CD4-positive, alpha-beta T cell (primary cell): ENCODE data around the gene HOXA9. TPM values are rescaled to one million over a fixed set of nuclear protein-coding genes. Genes with fewer than 3 reads are reported as not detected.
A peak's percentile ranks its signal among the peaks of the same experiment; 100 is the strongest.

ENCODE experiments used
- ATAC-seq: fragments of 200-7000 bp; cut with Tn5 transposase; one replicate; pipeline ENCODE4 v1.10.0; 2022; ENCODE audit warnings: mild to moderate bottlenecking; ENCODE audit not compliant: poor library complexity
- CTCF ChIA-PET: fragments of 350-600 bp; sonication (Branson Sonifier 250); formaldehyde crosslinking; loops from one replicate; lab custom pipeline; 2021; ENCODE audit warnings: antibody characterized with exemption, inconsistent platforms; lab: Charles Lee
- POLR2A ChIA-PET: fragments of 350-600 bp; sonication (Branson Sonifier 250); formaldehyde crosslinking; loops from one replicate; lab custom pipeline; 2021; ENCODE audit warnings: antibody characterized with exemption, inconsistent platforms; lab: Charles Lee
- DNase-seq, 14 experiments: peaks; one replicate each; pipeline ENCODE4 v3.0.0-alpha.2; 2013 to 2020; ENCODE audit warnings: mixed read lengths in 2 of 14
- H3K27ac ChIP-seq, 2 donors: one replicate each; pipeline versions ENCODE4 v1.5.1 to v1.7.0; 2013; ENCODE audit warnings: low read length in 2 of 2, low read depth in 1 of 2, mild to moderate bottlenecking in 1 of 2
- H3K27me3 ChIP-seq, 2 experiments: 1 replicate in 1 of 2; 2 replicates in 1 of 2; pipeline versions ENCODE4 v1.6.1 to v1.7.0; 2013; ENCODE audit warnings: low read length in 2 of 2, control low read depth in 1 of 2, mild to moderate bottlenecking in 1 of 2, moderate library complexity in 1 of 2; ENCODE audit not compliant: insufficient read depth in 2 of 2, control insufficient read depth in 1 of 2
- H3K36me3 ChIP-seq: one replicate; pipeline ENCODE4 v1.6.1; 2013; ENCODE audit warnings: low read length, control low read depth; ENCODE audit not compliant: insufficient read depth
- H3K4me1 ChIP-seq: one replicate; pipeline ENCODE4 v1.6.1; 2013; ENCODE audit warnings: low read length, control low read depth; ENCODE audit not compliant: insufficient read depth
- H3K4me3 ChIP-seq: one replicate; pipeline ENCODE4 v1.5.1; 2013; ENCODE audit warnings: mild to moderate bottlenecking, low read length, moderate library complexity
- H3K9me3 ChIP-seq, 2 experiments: 1 replicate in 1 of 2; 2 replicates in 1 of 2; pipeline versions ENCODE4 v1.6.1 to v1.7.0; 2013; ENCODE audit warnings: low read length in 2 of 2, mild to moderate bottlenecking in 2 of 2, control low read depth in 1 of 2, moderate library complexity in 1 of 2; ENCODE audit not compliant: control insufficient read depth in 1 of 2, insufficient read depth in 1 of 2
- H3K27ac Mint-ChIP-seq: one replicate; pipeline ENCODE4 v1.8.0; 2020; ENCODE audit warnings: mixed read lengths
- H3K27me3 Mint-ChIP-seq: one replicate; pipeline ENCODE4 v1.8.0; 2021; ENCODE audit warnings: mixed read lengths
- H3K36me3 Mint-ChIP-seq: one replicate; pipeline ENCODE4 v1.8.0; 2021; ENCODE audit warnings: low read depth, mixed read lengths
- H3K4me1 Mint-ChIP-seq: one replicate; pipeline ENCODE4 v1.8.0; 2021; ENCODE audit warnings: low read depth, mixed read lengths
- H3K4me3 Mint-ChIP-seq: one replicate; pipeline ENCODE4 v1.8.0; 2020; ENCODE audit warnings: mild to moderate bottlenecking, mixed read lengths
- H3K9me3 Mint-ChIP-seq: one replicate; pipeline ENCODE4 v1.8.0; 2020; ENCODE audit warnings: mixed read lengths
- intact Hi-C, 2 experiments: fragments of 100-400 bp; cut with DNase I in 1 of 2; cut with micrococcal nuclease in 1 of 2; formaldehyde crosslinking; loops; one replicate each; pipeline versions ENCODE4 v1.15.1 to v1.9.0; 2023 to 2025; cut with DNase I, micrococcal nuclease
- total RNA-seq, 174 experiments: library from RNA in 2 of 174; stranded (reverse) in 2 of 174; gene quantifications; one replicate each; pipeline ENCODE4 v1.2.3 and lab custom pipeline; 2021 to 2026
- TF ChIP-seq, protein P1 (sequence below): fragments of 200-600 bp; IDR thresholded peaks from one replicate; pipeline ENCODE4 v1.8.0; 2022; ENCODE audit warnings: antibody characterized with exemption, mild to moderate bottlenecking

The HOXA9 gene
- total RNA-seq, 2 experiments from 2014 or later, result not detected

DNA sequence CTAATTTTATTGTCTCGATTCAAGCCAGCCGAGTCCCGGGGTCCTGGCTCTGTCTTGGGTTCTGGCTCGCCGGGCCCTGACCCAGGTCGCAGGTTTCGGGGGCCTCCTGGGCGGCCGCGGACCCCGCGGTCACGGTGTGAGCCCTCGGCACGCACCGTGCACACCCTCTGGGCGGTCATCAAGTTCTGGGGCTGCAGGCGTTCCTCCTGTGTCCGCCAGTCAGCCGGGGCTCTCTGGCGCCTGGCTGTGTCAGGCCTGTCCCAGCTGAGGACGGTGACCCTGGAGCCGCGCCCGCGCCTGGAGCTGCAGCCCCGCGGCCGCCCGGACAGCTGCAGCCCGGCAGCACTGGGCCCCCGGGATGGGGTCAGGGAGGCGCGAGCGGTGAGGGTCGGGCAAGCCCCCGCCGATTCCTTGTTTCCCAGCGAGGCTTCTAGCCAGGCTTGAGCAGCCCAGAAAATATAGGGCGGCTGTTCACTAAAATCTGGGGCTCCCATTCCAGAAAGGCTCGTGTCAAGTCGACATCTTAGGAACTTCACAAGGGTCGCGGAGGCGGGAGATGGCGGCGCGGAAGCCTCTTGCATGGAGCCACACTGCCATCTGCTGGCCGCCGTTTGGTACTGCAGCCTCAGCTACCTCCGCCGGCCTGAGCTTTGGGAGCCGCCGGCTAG lies 4.7 kb downstream of the HOXA9 start:
- Histone ChIP-seq H3K4me1 (peaks cover 57% of the 10 kb centered on the region), H3K4me3 (peak overlapping the region; percentile 60), H3K27ac (no peak overlapping the region), H3K27me3 (peaks cover 82 to 94% of the 10 kb centered on the region in 2 experiments), H3K9me3 (peaks cover 0 to 64% of the 10 kb centered on the region in 2 experiments), H3K36me3 (no peaks in the 10 kb centered on the region)
- intact Hi-C loops, result loop anchor here (1.0 to 10.0 kb wide), 13 partner anchors 306 to 1308 kb away; partner anchors contain the start of gene SNX10 (in 1 of the 2)
- ChIA-PET POLR2A (interaction anchor here (0.6 to 1.6 kb wide), 10 partner anchors 10 to 1267 kb away, joined by 3 to 8 read pairs (median 4); no protein-coding TSS in a partner anchor), CTCF (interaction anchor here (0.6 to 3.7 kb wide), 31 partner anchors 8 to 1271 kb away, joined by 3 to 51 read pairs (median 5); partner anchors contain the start of genes HOXA11 and HOXA3)
- TF ChIP-seq, protein P1, sequence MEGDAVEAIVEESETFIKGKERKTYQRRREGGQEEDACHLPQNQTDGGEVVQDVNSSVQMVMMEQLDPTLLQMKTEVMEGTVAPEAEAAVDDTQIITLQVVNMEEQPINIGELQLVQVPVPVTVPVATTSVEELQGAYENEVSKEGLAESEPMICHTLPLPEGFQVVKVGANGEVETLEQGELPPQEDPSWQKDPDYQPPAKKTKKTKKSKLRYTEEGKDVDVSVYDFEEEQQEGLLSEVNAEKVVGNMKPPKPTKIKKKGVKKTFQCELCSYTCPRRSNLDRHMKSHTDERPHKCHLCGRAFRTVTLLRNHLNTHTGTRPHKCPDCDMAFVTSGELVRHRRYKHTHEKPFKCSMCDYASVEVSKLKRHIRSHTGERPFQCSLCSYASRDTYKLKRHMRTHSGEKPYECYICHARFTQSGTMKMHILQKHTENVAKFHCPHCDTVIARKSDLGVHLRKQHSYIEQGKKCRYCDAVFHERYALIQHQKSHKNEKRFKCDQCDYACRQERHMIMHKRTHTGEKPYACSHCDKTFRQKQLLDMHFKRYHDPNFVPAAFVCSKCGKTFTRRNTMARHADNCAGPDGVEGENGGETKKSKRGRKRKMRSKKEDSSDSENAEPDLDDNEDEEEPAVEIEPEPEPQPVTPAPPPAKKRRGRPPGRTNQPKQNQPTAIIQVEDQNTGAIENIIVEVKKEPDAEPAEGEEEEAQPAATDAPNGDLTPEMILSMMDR, result peak; percentile 100
- peaks cover 46% of the 10 kb centered on the region for H3K4me1 Mint-ChIP-seq
- H3K4me3 Mint-ChIP-seq, result peak overlapping the region; percentile 87
- peaks cover 93% of the 10 kb centered on the region for H3K27me3 Mint-ChIP-seq
- H3K36me3 Mint-ChIP-seq, result peaks cover 2% of the 10 kb centered on the region
- ATAC-seq (peak; percentile 81), DNase-seq (peak; percentile 72 to 92 (median 80))
- no peaks in the 10 kb centered on the region for H3K9me3 Mint-ChIP-seq
- H3K27ac Mint-ChIP-seq, result peak overlapping the region; percentile 42

DNA sequence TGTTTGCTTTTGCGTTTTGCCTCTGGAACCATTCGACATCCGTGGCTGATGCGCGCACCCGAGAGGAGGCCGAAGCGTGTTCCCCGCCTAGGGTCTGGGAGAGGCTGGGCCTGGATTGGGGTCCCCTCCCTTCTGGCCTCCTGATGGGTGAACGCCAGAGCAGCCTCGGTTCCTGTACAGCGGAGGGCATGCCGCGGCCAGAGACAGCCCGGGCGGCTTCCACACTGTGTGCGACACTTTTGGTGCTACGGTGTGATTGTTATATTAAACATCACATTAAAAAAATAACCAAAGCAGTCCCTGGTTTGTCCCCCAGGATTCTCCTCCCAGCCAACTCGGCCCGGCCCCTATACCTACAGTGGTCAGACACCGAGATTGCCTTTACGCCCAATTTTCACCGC lies 5.2 kb downstream of the HOXA9 start:
- Mint-ChIP-seq H3K4me3 (peak overlapping the region; percentile 73), H3K27me3 (peaks cover 94% of the 10 kb centered on the region), H3K4me1 (peaks cover 48% of the 10 kb centered on the region), H3K9me3 (no peaks in the 10 kb centered on the region), H3K27ac (no peak overlapping the region), H3K36me3 (no peaks in the 10 kb centered on the region)
- TF ChIP-seq, protein P1, result no peak
- Histone ChIP-seq H3K36me3 (no peaks in the 10 kb centered on the region), H3K27ac (no peak overlapping the region), H3K4me3 (peak overlapping the region; percentile 60), H3K9me3 (peaks cover 0 to 64% of the 10 kb centered on the region in 2 experiments), H3K4me1 (peaks cover 57% of the 10 kb centered on the region), H3K27me3 (peaks cover 82 to 94% of the 10 kb centered on the region in 2 experiments)
- peak in 3 of 14 experiments; percentile 39 to 51 (median 45) for DNase-seq
- ChIA-PET CTCF (interaction anchor here (1.0 to 3.7 kb wide), 21 partner anchors 8 to 1068 kb away, joined by 3 to 51 read pairs (median 6); partner anchors contain the start of gene HOXA3), POLR2A (no interaction called here)
- intact Hi-C loops, result loop anchor here (1.0 to 10.0 kb wide), 8 partner anchors 307 to 1308 kb away; partner anchors contain the start of gene SNX10 (in 1 of the 2)
- peak; percentile 33 for ATAC-seq

DNA sequence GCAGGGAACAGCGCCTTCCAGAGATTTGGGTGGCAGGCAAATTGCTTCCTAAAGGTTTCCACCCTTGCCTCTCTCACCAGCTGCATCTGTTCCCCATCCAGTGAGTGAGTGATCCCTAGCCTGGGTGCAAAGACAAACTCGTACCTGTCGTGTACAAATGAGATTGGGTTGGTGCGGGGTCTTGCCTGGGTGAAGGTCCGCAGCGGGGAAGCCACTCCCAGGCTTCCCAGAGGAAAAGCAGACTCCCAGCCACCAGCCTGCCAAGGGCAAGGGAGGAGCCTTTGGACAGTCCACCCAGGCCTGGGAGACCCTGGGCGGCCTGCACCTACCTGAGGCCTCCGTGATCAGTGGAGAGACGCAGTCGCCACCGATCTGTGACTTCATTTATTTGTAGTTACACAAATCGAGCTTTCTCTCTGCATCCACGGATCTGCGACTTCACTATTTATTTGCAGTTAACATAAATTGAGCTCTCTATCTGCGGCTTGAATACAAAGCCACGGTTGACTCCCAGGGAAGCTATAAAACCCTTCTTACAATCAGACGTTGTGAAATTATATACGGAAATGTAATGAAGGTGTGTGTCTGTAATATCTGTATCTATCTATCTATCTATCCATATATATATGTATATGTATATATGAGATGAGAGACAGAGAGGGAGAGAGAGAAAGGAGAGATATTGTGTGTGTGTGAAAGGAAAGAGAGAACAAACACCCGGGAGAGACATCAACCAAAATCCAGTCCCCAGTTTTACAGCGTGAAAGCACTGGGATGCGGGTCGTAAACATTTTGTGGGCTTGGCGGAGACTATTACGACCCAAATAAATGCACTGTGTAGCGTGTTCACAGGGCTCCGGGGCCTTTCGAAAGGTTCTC lies 5.8 kb downstream of the HOXA9 start:
- no peak for ATAC-seq
- H3K4me1 Mint-ChIP-seq, result peaks cover 55% of the 10 kb centered on the region
- H3K9me3 Mint-ChIP-seq, result no peaks in the 10 kb centered on the region
- H3K4me3 ChIP-seq, result no peak overlapping the region
- intact Hi-C loops, result loop anchor here (1.0 to 10.0 kb wide), 9 partner anchors 307 to 1307 kb away; partner anchors contain the start of genes CBX3 (in 1 of the 2), HNRNPA2B1 (in 1 of the 2) and SNX10 (in 1 of the 2)
- no peak overlapping the region for H3K27ac ChIP-seq
- peak overlapping the region; percentile 73 for H3K4me3 Mint-ChIP-seq
- no peaks in the 10 kb centered on the region for H3K36me3 Mint-ChIP-seq
- H3K27ac Mint-ChIP-seq, result peak overlapping the region; percentile 37
- POLR2A ChIA-PET, result interaction anchor here (1.8 kb wide), 1 partner anchor 9 kb away, joined by 5 read pairs; no protein-coding TSS in a partner anchor
- H3K36me3 ChIP-seq, result no peaks in the 10 kb centered on the region
- H3K27me3 Mint-ChIP-seq, result peaks cover 96% of the 10 kb centered on the region
- H3K4me1 ChIP-seq, result peaks cover 57% of the 10 kb centered on the region
- H3K27me3 ChIP-seq, result peaks cover 82 to 94% of the 10 kb centered on the region in 2 experiments
- TF ChIP-seq, protein P1, result no peak
- peaks cover 0 to 64% of the 10 kb centered on the region in 2 experiments for H3K9me3 ChIP-seq
- DNase-seq, result peak in 2 of 14 experiments; percentile 15 to 32
- CTCF ChIA-PET, result interaction anchor here (1.0 to 1.6 kb wide), 6 partner anchors 9 to 790 kb away, joined by 3 to 12 read pairs (median 4); no protein-coding TSS in a partner anchor
